ENCODE data around the gene GRIK4.

DNA sequence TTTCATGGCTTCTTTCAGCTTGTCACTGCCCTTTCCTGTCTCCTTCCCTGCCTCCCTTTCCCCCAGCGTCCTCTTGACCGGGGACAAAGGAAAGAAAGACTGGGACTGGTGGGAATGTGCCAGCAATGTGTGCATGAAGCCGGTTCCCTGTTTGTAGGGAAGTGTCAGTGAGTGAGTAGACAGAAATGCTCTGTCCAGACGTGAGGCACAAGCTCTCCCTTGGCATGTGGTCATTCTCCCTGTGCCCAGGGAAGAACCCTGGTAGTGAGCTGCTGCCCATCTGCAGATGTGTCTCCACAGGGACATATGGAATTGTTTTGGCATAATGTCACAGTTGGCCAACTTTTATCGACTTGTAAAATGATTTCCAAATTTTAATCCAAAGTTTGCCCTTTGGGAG, 426.0 kb downstream of the GRIK4 start:
- TF ChIP-seq, protein P1, sequence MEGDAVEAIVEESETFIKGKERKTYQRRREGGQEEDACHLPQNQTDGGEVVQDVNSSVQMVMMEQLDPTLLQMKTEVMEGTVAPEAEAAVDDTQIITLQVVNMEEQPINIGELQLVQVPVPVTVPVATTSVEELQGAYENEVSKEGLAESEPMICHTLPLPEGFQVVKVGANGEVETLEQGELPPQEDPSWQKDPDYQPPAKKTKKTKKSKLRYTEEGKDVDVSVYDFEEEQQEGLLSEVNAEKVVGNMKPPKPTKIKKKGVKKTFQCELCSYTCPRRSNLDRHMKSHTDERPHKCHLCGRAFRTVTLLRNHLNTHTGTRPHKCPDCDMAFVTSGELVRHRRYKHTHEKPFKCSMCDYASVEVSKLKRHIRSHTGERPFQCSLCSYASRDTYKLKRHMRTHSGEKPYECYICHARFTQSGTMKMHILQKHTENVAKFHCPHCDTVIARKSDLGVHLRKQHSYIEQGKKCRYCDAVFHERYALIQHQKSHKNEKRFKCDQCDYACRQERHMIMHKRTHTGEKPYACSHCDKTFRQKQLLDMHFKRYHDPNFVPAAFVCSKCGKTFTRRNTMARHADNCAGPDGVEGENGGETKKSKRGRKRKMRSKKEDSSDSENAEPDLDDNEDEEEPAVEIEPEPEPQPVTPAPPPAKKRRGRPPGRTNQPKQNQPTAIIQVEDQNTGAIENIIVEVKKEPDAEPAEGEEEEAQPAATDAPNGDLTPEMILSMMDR (conservative IDR thresholded peaks at IDR 0.05; ENCODE audit: low read length), result no peak
- no peak for TF ChIP-seq EZH2phosphoT487 (IDR thresholded peaks at IDR 0.05; ENCODE audit: borderline replicate concordance, low read depth, low read length)

All from OCI-LY7 (cell line).